NCI-H526 treated with DMSO at 0.1 percent for 48 hours (cell line): ENCODE results near the gene SORCS2.

ENCODE experiments used
- DNase-seq: peaks from one replicate; lab custom pipeline; 2025; lab: John Stamatoyannopoulos, UW

SORCS2 gene

DNA sequence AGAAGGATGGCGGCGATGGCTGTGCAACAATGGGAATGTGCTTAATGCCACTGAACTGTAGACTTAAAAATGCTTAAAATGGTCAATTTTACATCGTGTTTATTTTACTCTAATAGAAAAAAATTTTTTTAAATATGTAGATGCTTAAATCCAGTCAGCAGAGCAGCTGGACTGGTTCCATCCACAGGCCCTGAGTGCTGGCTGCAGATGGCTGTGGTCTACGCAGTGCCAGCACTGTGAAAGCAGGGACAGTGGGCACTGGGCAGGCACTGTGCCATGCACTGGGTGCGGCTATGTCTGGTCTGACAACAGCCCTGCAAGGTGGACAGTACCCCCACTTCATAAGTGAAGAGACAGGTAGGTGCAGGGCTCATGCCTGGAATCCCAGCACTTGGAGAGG is 572.1 kb downstream of the SORCS2 start:
- DNase-seq = no peak

DNA sequence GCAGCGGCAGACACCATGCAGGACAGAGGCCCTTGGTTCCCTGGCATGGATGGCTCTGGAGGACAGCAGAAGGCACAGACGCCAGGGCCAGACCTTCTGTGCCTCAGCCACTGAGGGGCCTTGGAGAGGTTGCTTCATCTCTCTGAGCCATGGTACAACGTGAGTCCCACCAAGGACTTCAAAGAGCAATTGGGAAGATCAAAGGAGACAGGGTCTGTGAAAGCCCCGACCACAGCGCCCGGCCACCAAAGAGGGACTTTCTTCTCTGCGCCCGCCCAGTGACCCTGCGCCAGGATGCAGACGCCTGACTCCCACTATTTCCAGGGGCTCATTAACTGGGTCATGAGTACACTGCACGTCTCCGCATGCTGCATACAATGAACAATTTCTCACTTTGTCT is 573.3 kb downstream of the SORCS2 start:
- DNase-seq = no peak

DNA sequence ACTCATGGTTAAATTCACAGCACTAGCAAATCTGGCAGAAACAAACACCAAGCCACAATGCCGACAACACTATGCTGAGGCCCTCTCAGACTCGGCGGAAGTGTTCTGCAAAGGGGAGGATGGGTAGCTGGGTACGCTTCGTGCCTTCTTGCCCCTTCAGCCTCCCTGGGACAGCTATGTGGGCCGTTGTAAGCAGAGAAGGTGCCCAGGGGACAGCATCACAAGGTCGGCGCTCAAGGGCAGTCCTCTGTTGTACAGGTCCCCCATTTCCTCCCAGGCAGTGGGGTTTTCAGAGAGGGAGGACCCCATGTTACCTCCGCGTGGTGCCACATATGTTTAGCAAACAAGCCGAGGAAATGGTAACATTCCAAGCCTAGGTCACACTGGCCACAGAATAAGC is 573.7 kb downstream of the SORCS2 start:
- DNase-seq = no peak

DNA sequence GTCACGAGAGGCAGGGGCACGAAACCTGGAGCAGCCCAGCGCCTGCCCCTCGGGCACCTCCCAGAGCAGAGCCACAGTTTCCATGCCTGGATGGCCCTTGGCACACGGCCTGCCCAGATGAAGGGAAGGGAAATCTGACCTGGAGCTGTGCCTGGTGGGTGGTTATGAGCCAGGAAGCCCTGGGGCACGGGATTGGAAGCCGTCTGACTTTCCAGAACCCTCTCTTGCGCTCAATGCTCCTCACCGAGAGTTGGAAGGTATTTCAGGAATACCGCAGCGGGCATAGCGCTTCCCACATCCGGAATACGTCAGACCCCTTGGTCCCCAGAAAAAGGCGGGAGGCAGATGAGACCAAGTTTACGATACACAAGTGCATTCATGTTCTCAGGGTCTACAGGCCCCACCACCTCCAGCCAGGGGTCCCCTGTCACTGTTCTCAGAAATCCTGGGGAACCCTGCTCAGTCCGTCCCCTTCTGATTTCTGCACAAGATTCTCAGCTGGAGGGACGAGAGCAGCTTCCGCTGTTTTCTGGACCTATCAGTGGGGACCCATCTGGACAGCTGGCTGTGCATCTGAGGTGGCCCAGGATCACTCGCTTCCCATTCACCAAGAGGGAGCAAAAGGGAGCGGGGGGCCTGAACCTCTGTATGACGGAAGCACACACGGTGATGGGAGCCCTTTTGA is 574.5 kb downstream of the SORCS2 start:
- no peak for DNase-seq

DNA sequence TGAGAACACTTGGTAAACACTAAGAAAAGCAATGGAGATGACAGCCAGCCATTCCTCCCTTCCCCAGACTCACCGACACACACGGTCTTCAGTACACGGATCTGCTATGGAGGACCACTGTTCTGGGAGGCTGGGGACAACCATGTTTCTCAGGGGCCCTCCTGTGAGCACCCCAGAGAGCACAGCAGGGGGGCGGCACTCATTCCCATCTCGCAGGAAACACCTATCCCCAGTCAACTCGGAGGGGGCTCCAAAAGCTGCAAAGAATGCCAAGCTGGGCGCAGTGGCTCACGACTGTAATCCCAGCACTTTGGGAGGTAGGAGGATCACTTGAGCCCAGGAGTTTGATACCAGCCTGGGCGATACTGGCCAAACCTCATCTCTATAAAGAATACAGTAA is 575.2 kb downstream of the SORCS2 start:
- DNase-seq = no peak

DNA sequence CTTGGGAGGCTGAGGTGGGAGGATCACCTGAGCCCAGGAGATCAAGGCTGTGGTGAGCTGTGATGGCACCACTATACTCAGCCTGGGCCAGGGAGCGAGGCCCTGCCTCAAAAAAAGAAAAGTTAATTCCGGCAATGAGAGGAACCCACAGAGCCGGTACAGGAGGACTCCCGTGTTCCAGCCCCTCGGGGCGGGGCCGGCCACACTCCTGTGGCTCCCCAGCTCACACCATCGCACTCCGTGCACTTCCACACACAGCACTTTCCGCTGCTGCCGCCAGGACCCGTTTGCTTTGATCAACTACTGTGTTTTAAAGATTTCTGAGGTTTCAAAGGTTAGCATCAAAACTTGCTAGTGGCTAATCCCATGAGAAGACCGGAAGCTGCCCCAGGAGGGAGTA is 575.6 kb downstream of the SORCS2 start:
- no peak for DNase-seq

DNA sequence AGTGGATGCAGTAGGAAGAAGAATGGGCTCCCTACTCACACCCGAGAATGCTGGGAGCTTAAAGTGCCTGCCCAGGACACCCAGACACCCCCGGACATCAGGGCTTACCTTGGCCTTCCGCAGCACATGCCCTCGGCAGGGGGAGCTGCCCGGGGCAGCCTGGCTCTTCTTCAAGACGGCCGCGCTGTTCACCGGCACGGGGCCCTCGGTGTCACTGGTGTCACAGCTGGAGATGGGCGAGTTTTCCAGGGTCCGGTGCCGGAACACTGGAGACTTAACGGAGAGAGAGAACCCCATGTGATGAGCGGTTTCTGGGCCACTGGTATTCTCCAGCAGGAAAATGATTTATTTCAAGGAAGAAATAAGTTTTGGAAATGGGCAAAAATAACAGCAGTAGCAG is 576.4 kb downstream of the SORCS2 start:
- DNase-seq = no peak

DNA sequence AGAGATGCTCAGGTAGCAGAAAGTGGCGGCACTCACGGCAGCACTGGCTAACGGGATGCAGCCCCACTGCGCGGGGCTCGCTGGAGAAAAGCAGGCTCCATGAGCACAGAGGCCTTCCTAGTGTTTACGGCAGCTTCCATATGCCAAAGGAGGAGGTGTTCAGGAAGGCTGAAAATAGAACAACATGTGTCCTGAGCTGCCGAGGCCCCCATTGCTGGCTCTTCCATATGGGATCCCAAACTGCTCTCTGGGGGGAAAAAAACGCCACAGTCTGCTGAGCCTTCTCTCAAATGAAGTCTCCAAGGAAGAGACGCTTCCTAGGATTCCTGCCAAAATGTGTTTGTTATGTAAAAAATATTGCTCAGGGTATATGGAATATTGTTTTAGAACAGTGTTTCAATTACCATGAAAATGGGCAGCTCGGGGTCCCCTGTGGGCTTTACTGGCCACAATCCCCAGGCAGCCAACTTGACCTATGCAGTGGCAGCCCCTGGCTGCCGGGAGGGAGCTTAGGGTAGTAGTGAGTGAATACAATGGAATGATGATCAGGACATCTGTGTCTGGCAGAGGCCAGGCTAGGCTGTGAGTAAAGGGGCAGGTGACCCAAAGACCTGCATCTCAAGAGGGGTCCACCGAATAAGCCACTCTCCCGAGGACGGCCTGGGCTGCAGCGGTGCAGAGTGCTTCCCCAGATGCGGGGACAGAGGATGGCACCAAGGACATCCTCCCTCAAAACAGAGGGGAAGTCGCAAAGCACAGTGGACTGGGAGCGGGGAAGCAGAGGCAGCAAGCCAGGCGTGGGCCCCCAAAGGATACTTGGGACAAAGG is 577.3 kb downstream of the SORCS2 start:
- no peak for DNase-seq

DNA sequence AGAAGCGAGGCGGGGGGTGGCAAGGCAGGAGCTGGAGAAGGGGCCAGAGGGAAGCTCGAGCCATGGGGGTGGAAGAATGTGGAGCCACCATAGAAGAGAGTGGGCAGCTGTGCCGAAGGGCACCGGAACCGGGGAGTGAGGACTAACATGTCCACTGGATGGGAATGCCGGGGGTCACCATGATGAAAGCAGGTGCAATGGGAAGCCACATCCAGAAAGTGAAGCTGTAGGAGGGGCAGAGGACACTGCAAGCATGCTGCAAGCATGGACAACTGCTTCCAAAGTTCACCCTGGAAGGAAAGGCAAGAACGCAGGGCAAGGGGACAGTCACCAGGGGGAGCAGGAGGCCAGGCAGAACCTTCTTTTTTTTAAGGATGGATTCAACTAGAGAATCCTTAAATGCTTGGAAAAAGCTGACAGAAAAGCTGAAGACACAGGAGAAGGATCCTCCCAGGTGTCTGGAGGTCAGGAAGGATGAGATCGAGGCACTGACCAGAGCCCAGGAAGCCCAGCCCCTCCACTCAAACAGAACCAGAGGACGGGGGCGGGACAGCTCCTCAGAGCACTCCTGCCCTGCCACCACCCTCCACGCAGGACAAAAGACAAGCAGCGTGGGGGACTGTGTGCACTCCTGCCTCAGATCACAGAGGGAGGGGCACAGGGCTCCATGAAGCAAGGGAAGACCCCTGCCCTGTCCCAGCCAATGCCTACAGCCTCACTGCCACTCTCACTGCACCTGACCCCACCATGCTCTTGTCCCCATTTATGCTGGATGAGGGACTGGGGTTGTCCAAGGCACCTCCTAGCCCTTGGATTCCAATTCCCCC is 578.1 kb downstream of the SORCS2 start:
- DNase-seq = no peak

DNA sequence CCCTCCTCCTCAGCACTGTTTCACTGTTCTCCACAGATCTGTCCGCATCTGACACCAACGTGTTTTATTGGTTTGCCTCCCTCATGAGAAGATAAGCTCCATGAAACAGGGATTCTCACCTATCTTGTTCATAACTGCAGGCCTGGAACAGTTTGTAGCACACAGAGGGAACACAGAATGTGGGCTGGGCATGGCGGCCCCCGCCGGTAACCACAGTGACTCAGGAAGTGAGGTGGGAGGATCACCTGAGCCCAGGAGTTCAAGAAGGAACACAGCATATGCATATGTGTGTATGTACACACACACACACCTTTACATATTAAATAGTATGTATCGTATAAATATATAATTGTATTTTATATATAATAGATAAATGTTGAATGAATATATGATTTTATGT is 578.7 kb downstream of the SORCS2 start:
- DNase-seq = no peak

DNA sequence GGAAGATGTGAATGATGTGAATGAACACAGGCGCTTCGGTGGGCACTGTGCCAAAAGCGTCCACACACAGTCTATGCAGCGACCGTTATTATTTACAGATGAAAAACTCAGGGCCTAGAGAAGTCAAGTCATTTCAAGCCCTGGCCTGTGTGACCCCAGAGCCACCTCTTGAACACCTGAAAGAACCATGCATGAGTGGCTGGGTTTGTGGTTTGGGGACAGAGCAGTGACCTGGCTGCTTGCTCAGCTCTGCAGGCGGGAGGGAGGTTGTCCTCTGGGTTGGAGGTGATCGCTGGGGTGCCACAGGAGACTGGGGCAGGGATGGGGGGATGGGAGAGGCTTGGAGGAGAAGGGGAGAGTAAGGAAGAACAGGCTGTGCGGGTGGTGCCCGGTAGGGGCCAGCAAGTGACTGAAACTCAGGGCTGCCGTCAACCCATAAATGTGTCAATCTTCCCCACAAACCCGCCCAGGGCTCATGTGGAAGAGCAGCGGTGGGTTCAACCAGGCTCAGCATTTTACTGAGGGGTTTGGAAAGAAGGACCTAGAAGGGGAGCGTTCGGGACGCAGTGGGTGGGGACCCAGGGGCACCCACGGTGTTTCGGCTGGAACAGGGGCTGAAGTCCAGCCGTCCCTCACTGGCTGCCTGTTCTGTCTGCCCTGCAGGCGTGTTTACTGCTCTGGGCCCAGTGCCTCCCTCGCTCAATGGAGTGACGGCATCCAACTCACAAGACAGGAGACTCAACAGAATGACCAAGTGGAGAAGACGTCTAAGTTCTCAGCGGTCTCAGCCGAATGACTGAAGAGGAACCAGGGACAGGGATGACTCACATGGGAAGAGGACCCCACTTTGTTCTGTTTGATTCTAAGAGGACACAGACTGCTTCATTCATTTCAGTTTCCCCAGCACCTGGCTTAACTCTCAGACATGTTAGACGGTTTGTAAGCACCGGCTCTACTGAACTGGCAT is 579.5 kb downstream of the SORCS2 start:
- DNase-seq = no peak

DNA sequence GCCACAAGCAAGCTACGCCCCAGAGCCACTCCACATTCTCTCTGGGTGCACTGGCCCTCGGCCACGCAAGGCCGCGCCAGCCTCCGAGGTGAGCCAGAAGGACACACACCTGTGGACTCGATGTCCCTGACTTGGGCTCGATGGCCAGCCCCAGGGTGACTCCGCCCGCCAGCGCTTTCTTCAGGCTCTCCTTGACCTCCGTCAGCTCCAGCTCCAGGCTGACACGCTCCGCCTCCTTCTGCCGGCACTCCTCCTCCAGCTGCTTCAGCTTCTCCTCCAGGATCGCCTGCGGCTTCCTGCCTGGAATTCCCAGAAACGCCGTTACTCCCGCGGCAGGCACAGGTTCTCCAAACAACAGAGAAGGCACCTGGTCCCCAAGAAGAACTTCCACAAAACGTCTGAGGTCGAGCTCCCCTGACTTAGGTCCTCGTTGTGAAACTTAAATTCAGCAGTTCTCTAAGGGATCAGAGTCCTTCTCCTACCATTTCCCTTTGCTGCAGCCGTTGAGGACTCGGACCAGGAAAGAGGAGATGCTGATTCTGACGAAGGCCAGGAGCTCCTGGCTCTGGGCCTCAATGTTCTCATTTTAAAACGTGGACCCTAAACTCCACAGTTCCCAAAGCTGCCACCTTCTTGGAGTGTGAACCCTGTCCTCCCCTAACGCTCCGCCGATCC is 580.5 kb downstream of the SORCS2 start:
- no peak for DNase-seq

DNA sequence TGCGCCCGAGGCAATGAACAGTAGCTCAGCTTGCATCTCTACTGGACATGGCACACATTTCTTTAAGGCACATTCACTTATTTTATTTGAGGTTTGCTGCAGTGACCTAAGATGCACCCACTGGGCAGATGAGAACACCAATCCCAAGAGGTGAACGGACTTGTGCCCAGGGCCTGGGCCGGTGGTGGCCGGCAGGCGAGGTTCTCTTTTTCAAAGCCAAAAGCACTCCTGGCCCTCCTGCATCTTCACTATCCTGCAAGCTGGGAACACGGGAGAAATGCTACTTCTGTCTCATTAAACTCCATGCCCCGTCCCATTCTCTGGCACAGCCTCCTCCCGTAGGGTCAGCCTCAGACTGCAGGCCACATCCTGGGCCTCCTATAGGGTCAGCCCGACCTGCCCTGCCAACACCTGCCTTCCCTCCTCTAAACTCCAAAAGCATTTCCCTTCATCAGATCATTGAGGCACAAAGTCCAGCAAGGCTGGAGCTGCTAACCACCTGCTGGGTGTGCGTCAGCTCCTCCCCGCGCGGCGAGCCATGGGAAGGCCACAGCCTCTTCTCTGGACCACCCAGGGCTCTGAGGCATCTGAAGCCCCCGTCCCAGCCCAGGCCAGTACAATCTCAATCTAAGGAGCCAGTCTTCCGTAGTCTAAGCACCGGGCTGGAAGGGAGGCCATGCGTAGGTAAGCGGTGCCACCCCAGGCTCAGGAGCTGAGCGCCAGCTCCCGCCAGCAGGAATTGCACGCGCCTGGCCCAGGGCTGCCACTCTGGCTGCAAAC is 581.3 kb downstream of the SORCS2 start:
- DNase-seq = no peak

DNA sequence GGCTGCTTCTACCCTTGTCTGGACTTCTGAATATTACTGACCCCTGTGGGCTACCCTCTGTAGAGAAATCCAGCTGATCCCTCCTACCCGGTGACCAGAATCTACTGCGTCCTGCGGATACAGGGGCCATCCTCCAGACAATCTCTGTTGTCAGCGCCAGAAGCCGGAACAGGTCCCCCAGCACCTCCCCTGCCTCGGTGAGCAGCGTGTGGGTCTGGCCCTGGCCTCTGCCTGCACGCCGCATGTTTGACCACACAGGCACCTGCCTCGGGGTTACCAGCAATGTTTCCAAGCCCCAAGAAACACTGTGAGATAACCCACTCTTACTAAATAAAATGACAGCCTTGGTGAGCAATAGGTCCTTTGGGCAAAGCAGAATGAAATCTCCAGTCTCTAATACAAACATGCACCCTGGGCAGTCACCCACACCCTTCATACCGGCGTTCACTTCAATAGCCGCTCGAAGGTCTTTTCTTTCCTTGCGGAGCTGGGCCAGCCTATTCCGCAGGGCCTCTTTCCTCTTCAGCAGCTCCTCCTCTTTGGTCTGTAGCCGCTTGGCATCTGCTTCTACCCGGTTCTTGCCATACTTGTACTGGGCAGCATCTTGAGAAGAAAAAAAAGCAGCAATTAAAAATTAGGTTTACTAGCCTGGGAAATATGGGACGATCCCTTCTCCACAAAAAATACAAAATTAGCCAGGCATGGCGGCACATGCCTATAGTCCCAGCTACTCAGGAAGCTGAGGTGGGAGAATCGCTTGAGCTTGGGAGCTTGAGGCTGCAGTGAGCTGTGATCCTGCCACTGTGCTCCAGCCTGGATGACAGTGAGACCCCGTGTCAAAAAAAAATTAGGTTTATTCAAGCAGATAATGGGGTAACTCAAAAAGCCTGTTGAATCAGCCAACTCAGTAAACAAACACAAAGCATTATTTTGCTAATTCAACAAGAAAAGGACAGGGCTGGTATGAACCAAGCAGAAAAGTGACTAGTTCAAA is 582.3 kb downstream of the SORCS2 start:
- no peak for DNase-seq

DNA sequence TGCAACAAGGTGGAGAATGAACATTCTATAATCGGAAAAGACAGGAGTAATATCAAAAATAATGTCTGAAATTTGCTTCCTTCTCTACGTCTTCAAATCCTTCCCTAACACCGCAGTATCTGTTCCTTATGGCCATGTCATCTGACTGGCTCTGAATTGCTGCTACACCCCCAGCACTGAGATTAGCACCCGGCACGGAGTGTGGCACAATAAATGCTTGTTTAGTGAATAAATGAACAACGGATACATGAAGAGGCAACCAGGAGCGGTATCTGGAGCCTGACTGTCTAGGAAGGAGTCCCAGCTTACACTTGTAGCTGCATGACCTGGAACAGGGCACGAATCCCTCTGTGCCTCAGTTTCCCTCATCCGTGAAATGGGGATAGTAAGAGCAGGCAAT is 583.1 kb downstream of the SORCS2 start:
- no peak for DNase-seq

DNA sequence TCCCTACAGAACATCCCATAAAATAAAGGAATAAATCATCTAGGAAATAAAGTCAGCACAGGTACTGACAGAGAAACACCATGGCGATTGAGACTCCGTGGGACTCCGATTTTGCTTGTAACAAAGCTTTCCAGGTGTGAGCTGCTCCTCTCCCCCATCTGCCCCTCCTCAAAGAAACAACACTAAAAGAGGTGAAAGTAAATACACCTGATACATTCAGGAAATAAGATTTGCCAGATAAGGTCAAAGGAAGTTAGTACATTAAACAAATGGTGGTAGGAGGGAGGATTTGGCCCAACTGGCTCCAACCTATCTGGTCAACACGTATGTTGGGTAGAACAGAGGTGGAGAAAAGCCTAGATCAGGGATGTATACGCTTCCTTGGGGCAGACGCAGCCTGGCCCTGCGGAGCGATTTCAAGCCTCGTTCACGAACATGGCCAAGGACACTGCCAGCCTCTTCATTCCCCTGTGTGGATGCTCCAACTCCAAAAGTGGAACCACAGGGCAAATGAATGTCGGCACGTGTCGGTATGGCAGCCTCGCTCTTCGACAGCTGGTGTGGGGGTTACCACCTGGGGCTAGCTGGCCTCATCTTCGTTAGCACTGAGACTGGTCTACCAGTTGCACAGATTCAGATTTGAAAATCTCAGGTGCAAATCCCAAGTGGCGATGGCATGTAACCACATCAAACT is 584.8 kb downstream of the SORCS2 start:
- DNase-seq = no peak

DNA sequence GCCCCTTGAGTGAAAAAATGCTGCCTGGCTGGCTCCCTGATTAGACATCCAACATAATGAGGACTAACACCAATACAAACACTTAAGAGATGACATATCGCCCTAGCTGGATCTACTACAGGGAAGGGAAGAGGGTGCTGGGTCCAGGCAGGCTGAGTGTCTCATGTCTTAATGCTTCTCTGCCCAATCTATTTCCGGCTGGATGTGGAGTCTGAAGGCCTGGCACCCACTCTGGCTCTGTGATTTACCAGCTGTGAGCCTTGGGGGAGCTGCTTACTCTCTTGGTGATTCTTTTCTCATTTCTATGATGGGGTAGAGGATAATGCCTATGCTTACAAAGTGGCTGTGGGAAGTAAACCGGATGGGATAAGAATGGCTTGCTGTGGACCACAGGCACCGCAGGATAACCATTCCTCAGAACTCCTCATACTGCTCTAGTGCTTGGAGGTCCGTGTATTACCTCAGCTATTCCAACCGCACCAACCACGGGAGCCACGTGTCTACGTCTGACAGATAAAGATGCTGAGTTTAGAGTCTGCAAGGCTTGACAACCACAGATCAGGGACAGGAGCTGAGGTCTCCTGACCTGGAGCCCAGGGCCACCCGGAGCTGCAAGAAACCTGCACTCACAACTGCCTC is 585.7 kb downstream of the SORCS2 start:
- DNase-seq = no peak
